Mesenchymal stem cell (in vitro differentiated cells and primary cell): Measurements from ENCODE around the gene CPNE5.

ENCODE experiments used
- DNase-seq: peaks from one replicate; pipeline ENCODE4 v3.0.0-alpha.2; 2013
- H2AFZ ChIP-seq: one replicate; pipeline ENCODE4 v1.6.1; 2013; ENCODE audit warnings: low read depth, mild to moderate bottlenecking, control low read depth, inconsistent platforms, low read length, moderate library complexity
- H2AK5ac ChIP-seq: 2 replicates; pipeline ENCODE4 v1.6.1; 2013; ENCODE audit warnings: low read length, moderate library complexity, mild to moderate bottlenecking, inconsistent platforms; ENCODE audit not compliant: severe bottlenecking
- H2BK120ac ChIP-seq: one replicate; pipeline ENCODE4 v1.6.1; 2013; ENCODE audit warnings: low read depth, mild to moderate bottlenecking, inconsistent platforms, low read length, moderate library complexity
- H2BK12ac ChIP-seq, 2 experiments: one replicate each; pipeline ENCODE4 v1.6.1; 2013; ENCODE audit warnings: inconsistent platforms in 2 of 2, low read length in 2 of 2, mild to moderate bottlenecking in 2 of 2, moderate library complexity in 2 of 2, control low read depth in 1 of 2
- H2BK15ac ChIP-seq: one replicate; pipeline ENCODE4 v1.6.1; 2013; ENCODE audit warnings: mild to moderate bottlenecking, low read depth, inconsistent platforms; ENCODE audit not compliant: poor library complexity, severe bottlenecking
- H2BK5ac ChIP-seq: 2 replicates; pipeline ENCODE4 v1.6.1; 2013; ENCODE audit warnings: low read depth, mild to moderate bottlenecking, low read length, control low read depth, inconsistent platforms; ENCODE audit not compliant: poor library complexity, severe bottlenecking
- H3K14ac ChIP-seq, 2 experiments: one replicate each; pipeline ENCODE4 v1.6.1; 2013; ENCODE audit warnings: inconsistent platforms in 2 of 2, low read length in 2 of 2, control low read depth in 1 of 2, mild to moderate bottlenecking in 1 of 2, moderate library complexity in 1 of 2
- H3K18ac ChIP-seq, 2 experiments: one replicate each; pipeline ENCODE4 v1.6.1; 2013; ENCODE audit warnings: inconsistent platforms in 2 of 2, low read length in 2 of 2, control low read depth in 1 of 2, low read depth in 1 of 2, mild to moderate bottlenecking in 1 of 2
- H3K23ac ChIP-seq, 2 experiments: one replicate each; pipeline ENCODE4 v1.6.1; 2013; ENCODE audit warnings: inconsistent platforms in 2 of 2, low read length in 2 of 2, mild to moderate bottlenecking in 2 of 2, moderate library complexity in 2 of 2, control low read depth in 1 of 2
- H3K27ac ChIP-seq: 2 replicates; pipeline ENCODE4 v1.5.1; 2013; ENCODE audit warnings: mild to moderate bottlenecking, moderate library complexity, low read length, control low read depth, inconsistent platforms; ENCODE audit not compliant: poor library complexity, severe bottlenecking
- H3K27me3 ChIP-seq, 2 experiments: 2 replicates each; pipeline versions ENCODE4 v1.6.1 to v1.7.0; 2013; ENCODE audit warnings: low read length in 2 of 2, mild to moderate bottlenecking in 2 of 2, moderate library complexity in 2 of 2, control low read depth in 1 of 2, inconsistent platforms in 1 of 2; ENCODE audit not compliant: control insufficient read depth in 1 of 2, insufficient read depth in 1 of 2
- H3K36me3 ChIP-seq, 2 experiments: 2 replicates each; pipeline versions ENCODE4 v1.6.1 to v1.7.0; 2013; ENCODE audit warnings: low read length in 2 of 2, control low read depth in 1 of 2, inconsistent platforms in 1 of 2, low read depth in 1 of 2, mild to moderate bottlenecking in 1 of 2; ENCODE audit not compliant: insufficient read depth in 2 of 2, control insufficient read depth in 1 of 2
- H3K4ac ChIP-seq, 2 experiments: one replicate each; pipeline ENCODE4 v1.6.1; 2013; ENCODE audit warnings: inconsistent platforms in 2 of 2, low read length in 2 of 2, mild to moderate bottlenecking in 2 of 2, moderate library complexity in 2 of 2, control low read depth in 1 of 2, low read depth in 1 of 2
- H3K4me1 ChIP-seq: 2 replicates; pipeline ENCODE4 v1.6.1; 2013; ENCODE audit warnings: low read depth, low read length, control low read depth; ENCODE audit not compliant: control insufficient read depth, insufficient read depth
- H3K4me2 ChIP-seq: 2 replicates; pipeline ENCODE4 v1.6.1; 2013; ENCODE audit warnings: low read length, mild to moderate bottlenecking, inconsistent platforms; ENCODE audit not compliant: poor library complexity, severe bottlenecking
- H3K4me3 ChIP-seq, 2 experiments: 2 replicates each; pipeline versions ENCODE4 v1.5.1 to v1.7.0; 2013; ENCODE audit warnings: low read length in 2 of 2, mild to moderate bottlenecking in 2 of 2, control low read depth in 1 of 2, low read depth in 1 of 2; ENCODE audit not compliant: insufficient read depth in 1 of 2
- H3K79me1 ChIP-seq: replicated peaks from 2 replicates; pipeline ENCODE4 v1.6.1; 2013; ENCODE audit warnings: mild to moderate bottlenecking, control low read depth, low read length, inconsistent platforms; ENCODE audit not compliant: poor library complexity, severe bottlenecking
- H3K9ac ChIP-seq: 2 replicates; pipeline ENCODE4 v1.7.0; 2013; ENCODE audit warnings: mild to moderate bottlenecking, low read length, moderate library complexity
- H3K9me3 ChIP-seq: 2 replicates; pipeline ENCODE4 v1.7.0; 2013; ENCODE audit warnings: mild to moderate bottlenecking, low read length; ENCODE audit not compliant: control insufficient read depth
- H4K8ac ChIP-seq: one replicate; pipeline ENCODE4 v1.6.1; 2013; ENCODE audit warnings: inconsistent platforms, mild to moderate bottlenecking, low read length, moderate library complexity
- H4K91ac ChIP-seq: one replicate; pipeline ENCODE4 v1.6.1; 2013; ENCODE audit warnings: mild to moderate bottlenecking, low read length, inconsistent platforms
- WGBS: methylation state at CpG from one replicate; pipeline ENCODE4 v1.1.7; 2013; ENCODE audit warnings: mixed read lengths; 5-methylcytosine and 5-hydroxymethylcytosine counted together

Gene CPNE5

DNA sequence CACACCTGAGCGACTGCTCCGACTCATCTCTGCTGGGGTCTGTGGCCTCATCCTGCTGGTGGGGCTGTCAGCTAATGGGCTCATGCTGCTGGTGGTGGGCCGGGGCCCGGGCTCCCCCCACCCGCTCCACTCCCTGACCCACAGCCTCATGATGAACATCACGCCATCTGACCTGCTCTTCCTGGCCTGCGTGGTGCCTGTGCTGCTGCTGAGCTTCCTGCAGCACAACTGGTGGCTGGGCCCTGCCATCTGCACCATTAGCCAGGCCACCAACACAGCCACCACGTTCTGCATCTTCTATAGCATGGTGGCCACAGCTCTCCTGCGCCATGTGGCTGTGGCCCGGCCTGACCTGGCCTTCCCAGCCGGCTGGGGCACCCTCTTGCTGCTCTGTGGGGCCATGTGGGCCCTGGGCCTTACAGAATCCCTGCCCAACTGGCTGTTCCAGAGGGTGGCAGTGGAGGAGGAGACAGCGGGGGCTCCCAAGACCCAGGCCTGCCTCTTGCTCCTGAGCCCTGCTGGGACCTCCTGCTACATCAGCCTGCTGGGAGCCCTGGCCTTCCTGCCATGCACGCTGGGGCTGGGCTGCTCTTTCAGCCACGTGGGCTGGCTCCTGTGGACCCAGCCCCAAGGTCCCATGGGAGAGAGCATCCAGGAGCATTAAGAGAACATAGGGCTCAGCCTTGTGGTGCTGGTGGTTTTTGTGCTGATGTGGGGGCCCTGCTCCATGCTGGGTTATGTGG lies 102.0 kb downstream of the CPNE5 start:
- no peak overlapping the region for H4K8ac ChIP-seq
- no peak overlapping the region for H2BK120ac ChIP-seq
- H2AFZ ChIP-seq: no peak overlapping the region
- peaks cover 15% of the 10 kb centered on the region for H3K4me1 ChIP-seq
- H3K9ac ChIP-seq: no peak overlapping the region
- H2BK5ac ChIP-seq: no peak overlapping the region
- 94% methylated on average over 14 of the region's 14 CpGs for WGBS
- no peaks in the 10 kb centered on the region for H3K79me1 ChIP-seq
- peak overlapping the region in 1 of 2 experiments; percentile 79 for H3K14ac ChIP-seq
- H3K18ac ChIP-seq: no peak overlapping the region
- no peak overlapping the region for H3K4me2 ChIP-seq
- H3K23ac ChIP-seq: peak overlapping the region in 1 of 2 experiments; percentile 34
- H2BK15ac ChIP-seq: no peak overlapping the region
- no peak overlapping the region for H2AK5ac ChIP-seq
- H3K9me3 ChIP-seq: no peaks in the 10 kb centered on the region
- H3K4me3 ChIP-seq: no peak overlapping the region
- H2BK12ac ChIP-seq: no peak overlapping the region
- H4K91ac ChIP-seq: no peak overlapping the region
- peaks cover 0 to 16% of the 10 kb centered on the region in 2 experiments for H3K27me3 ChIP-seq
- DNase-seq: no peak
- H3K4ac ChIP-seq: no peak overlapping the region
- no peaks in the 10 kb centered on the region for H3K36me3 ChIP-seq
- no peak overlapping the region for H3K27ac ChIP-seq

DNA sequence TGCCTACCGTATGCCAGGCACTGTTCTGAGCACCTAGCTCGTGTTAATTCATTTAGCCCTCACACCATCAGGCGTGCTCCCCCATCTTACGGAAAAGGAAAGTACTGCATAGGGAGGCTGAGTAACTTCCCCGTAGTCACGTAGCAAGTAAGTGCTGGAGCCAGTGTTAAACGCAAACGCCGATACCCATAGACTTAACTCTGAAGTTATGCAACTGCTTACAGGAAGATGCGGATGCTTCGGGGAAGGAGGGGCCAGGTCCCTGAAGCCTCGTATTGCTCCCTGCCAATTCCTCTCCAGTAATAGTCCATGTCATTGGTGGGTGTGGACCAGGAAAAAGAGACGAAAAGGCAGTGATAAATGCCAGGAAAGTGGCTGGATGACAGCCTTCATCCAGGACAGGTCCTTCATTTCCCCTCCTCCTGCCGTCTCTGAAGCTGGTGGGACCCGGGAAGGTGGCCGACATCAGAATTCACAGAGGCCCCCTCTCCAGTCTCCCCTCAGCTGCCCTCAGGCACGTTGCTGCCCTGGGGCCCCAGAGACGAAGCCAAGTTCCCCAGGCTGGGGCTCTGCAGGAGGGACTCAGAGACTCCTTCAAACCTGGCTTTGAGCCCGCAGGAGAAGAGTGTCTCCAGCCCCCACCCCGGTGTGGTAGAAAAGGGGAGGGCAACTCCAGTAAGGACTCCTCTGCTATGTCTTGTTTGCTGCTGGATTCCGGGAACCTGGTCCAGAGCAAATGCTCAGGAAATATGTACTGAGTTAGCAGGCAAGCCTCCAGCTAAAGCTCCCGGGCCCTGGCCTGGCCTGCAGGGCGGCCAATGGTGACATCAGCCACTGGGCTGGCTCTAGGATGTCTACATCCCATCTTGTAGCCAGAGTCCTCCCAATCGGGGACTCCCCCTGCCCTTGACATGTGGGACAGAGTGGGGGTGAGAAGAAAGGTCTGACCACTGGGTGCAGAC lies 103.9 kb downstream of the CPNE5 start:
- Histone ChIP-seq H3K4me1 (peaks cover 15% of the 10 kb centered on the region), H2BK15ac (no peak overlapping the region), H3K4me3 (peak overlapping the region in 1 of 2 experiments; percentile 72), H2AFZ (no peak overlapping the region), H3K23ac (no peak overlapping the region), H3K4me2 (no peak overlapping the region), H4K8ac (no peak overlapping the region), H3K9me3 (no peaks in the 10 kb centered on the region), H2BK120ac (peak overlapping the region; percentile 21), H2BK5ac (no peak overlapping the region), H3K27me3 (peaks cover 0 to 16% of the 10 kb centered on the region in 2 experiments), H4K91ac (no peak overlapping the region), H3K79me1 (no peaks in the 10 kb centered on the region), H3K14ac (no peak overlapping the region), H3K9ac (peak overlapping the region; percentile 84), H3K27ac (no peak overlapping the region), H3K36me3 (no peaks in the 10 kb centered on the region), H3K4ac (no peak overlapping the region), H3K18ac (peak overlapping the region in 1 of 2 experiments; percentile 9), H2AK5ac (no peak overlapping the region), H2BK12ac (no peak overlapping the region)
- WGBS: 62% methylated on average over 22 of the region's 24 CpGs
- peak; percentile 40 for DNase-seq

DNA sequence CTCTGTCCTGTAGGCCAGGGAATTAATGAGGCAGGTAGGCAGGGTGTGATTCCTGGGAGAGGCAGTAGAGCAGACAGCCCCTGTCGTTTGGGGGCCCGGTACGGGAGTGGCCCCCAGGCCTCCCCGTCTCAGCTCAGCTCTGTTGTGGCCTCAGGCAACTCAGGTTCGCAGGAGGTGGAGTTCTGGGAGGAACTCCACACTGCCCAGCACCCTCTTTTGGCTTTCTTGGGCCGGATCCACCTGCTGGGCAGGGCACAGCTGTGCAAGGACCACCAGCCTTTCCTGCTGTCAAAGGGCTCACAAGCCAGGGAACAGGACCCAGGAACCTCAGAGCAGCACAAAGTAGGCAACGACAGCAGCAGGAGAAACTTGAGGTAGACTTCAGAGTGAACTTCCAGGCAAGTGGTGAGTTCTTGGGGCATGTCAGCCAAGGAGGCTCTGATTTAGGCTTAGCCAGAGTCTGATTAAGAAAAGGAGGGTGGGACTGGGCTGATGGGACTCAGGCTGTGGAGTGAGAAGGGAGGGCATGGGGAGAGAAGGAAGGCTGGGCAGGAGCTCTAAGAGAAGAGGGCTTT lies 104.7 kb downstream of the CPNE5 start:
- H2BK12ac ChIP-seq: no peak overlapping the region
- H3K9ac ChIP-seq: peak overlapping the region; percentile 84
- no peak overlapping the region for H2BK120ac ChIP-seq

More for the DNA sequence above, 104.7 kb downstream of the CPNE5 start:
- H2BK15ac ChIP-seq: no peak overlapping the region
- no peak overlapping the region for H2AFZ ChIP-seq
- H3K36me3 ChIP-seq: no peaks in the 10 kb centered on the region
- no peak overlapping the region for H2BK5ac ChIP-seq
- no peak overlapping the region for H3K14ac ChIP-seq
- H3K23ac ChIP-seq: no peak overlapping the region
- H4K8ac ChIP-seq: peak overlapping the region; percentile 35
- H3K4me3 ChIP-seq: peak overlapping the region in 1 of 2 experiments; percentile 72
- no peak overlapping the region for H3K4ac ChIP-seq
- peaks cover 0 to 16% of the 10 kb centered on the region in 2 experiments for H3K27me3 ChIP-seq
- H3K4me1 ChIP-seq: peaks cover 13% of the 10 kb centered on the region
- H3K4me2 ChIP-seq: no peak overlapping the region
- no peaks in the 10 kb centered on the region for H3K9me3 ChIP-seq
- no peak for DNase-seq
- no peak overlapping the region for H2AK5ac ChIP-seq
- H3K79me1 ChIP-seq: no peaks in the 10 kb centered on the region
- 85% methylated on average over 7 of the region's 7 CpGs for WGBS
- no peak overlapping the region for H3K27ac ChIP-seq
- no peak overlapping the region for H3K18ac ChIP-seq
- H4K91ac ChIP-seq: no peak overlapping the region
